K562 (cell line): ENCODE measurements around the gene CNP. TPM values are rescaled to one million over a fixed set of nuclear protein-coding genes. Genes with fewer than 3 reads are reported as not detected.
A peak's percentile ranks its signal among the peaks of the same experiment; 100 is the strongest.

ENCODE experiments used
- ASH1L ChIP-seq: fragments of 450-650 bp; IDR thresholded peaks from 2 replicates; pipeline ENCODE4 v1.6.1; 2018; ENCODE audit warnings: borderline replicate concordance, mild to moderate bottlenecking, low read depth; ENCODE audit not compliant: partially characterized antibody
- BRCA1 ChIP-seq, 2 experiments: fragments of 450-650 bp in 1 of 2; sonication (generic) in 1 of 2; formaldehyde crosslinking in 1 of 2; IDR thresholded peaks; 2 replicates each; pipeline versions ENCODE4 v1.5.0 to v1.6.1; 2017 to 2020; ENCODE audit warnings: mild to moderate bottlenecking in 1 of 2, missing genetic modification reagents in 1 of 2
- BRD9 ChIP-seq: fragments of 450-650 bp; IDR thresholded peaks from 2 replicates; pipeline ENCODE4 v1.6.1; 2018; ENCODE audit warnings: low read depth; ENCODE audit not compliant: partially characterized antibody
- FOSL1 ChIP-seq: fragments of 200-800 bp; sonication (Bioruptor generic); conservative IDR thresholded peaks from 2 replicates; pipeline ENCODE4 v1.6.1; 2016; ENCODE audit warnings: missing genetic modification characterization, missing compliant biosample characterization
- ILK ChIP-seq: fragments of 450-650 bp; IDR thresholded peaks from 2 replicates; pipeline ENCODE4 v1.6.1; 2016; ENCODE audit warnings: missing genetic modification characterization, low read depth, mild to moderate bottlenecking, missing compliant biosample characterization, moderate library complexity, borderline replicate concordance
- KDM1A ChIP-seq, 2 experiments: fragments of 450-650 bp; IDR thresholded peaks; 2 replicates each; pipeline ENCODE4 v1.6.1; 2016; ENCODE audit warnings: mild to moderate bottlenecking in 2 of 2
- MEIS2 ChIP-seq: fragments of 450-650 bp; IDR thresholded peaks from 2 replicates; pipeline ENCODE4 v1.6.1; 2014; ENCODE audit warnings: mild to moderate bottlenecking; ENCODE audit not compliant: partially characterized antibody
- NCOA1 ChIP-seq: fragments of 450-650 bp; IDR thresholded peaks from 2 replicates; pipeline ENCODE4 v1.6.1; 2016; ENCODE audit warnings: low read depth
- NFIC ChIP-seq: fragments of 450-650 bp; IDR thresholded peaks from 2 replicates; pipeline ENCODE4 v1.6.1; 2017; ENCODE audit warnings: mild to moderate bottlenecking, inconsistent platforms
- PYGO2 ChIP-seq: fragments of 450-650 bp; IDR thresholded peaks from 2 replicates; pipeline ENCODE4 v1.6.1; 2016; ENCODE audit warnings: mild to moderate bottlenecking, missing genetic modification characterization, moderate library complexity, missing compliant biosample characterization
- SNRNP70 ChIP-seq: fragments of 200-400 bp; formaldehyde crosslinking; optimal IDR thresholded peaks from 2 replicates; pipeline ENCODE3; 2017; ENCODE audit warnings: low read depth, low read length
- STAT5A ChIP-seq: IDR thresholded peaks from 2 replicates; pipeline ENCODE4 v1.6.1; 2012; ENCODE audit warnings: low read length, inconsistent platforms, borderline replicate concordance
- TCF3 ChIP-seq: sonication (generic); formaldehyde crosslinking; IDR thresholded peaks from 2 replicates; pipeline ENCODE4 v1.4.0; 2020; ENCODE audit warnings: mild to moderate bottlenecking, missing genetic modification reagents
- TRIM24 ChIP-seq, 2 experiments: fragments of 450-650 bp; IDR thresholded peaks; 2 replicates each; pipeline ENCODE4 v1.6.1; 2016
- VEZF1 ChIP-seq: fragments of 200-800 bp; sonication (Bioruptor generic); IDR thresholded peaks from 2 replicates; pipeline ENCODE4 v1.6.1; 2017; ENCODE audit warnings: missing genetic modification characterization, missing compliant biosample characterization
- ZBED1 ChIP-seq: IDR thresholded peaks from 2 replicates; pipeline ENCODE4 v1.6.1; 2014
- ZC3H8 ChIP-seq: fragments of 450-650 bp; IDR thresholded peaks from 2 replicates; pipeline ENCODE4 v1.6.1; 2017
- ZNF253 ChIP-seq: fragments of 250-450 bp; sonication (Bioruptor Pico); conservative IDR thresholded peaks from 2 replicates; pipeline ENCODE4 v1.6.1; 2021; ENCODE audit warnings: mild to moderate bottlenecking
- ZNF277 ChIP-seq: fragments of 250-450 bp; sonication (Bioruptor Pico); IDR thresholded peaks from 2 replicates; pipeline ENCODE4 v1.8.0; 2022; ENCODE audit warnings: inconsistent platforms, mild to moderate bottlenecking, moderate library complexity, borderline replicate concordance
- ZNF584 ChIP-seq: fragments of 200-800 bp; sonication (Bioruptor generic); IDR thresholded peaks from 2 replicates; pipeline ENCODE4 v1.6.1; 2016; ENCODE audit warnings: low read depth, mild to moderate bottlenecking, missing genetic modification characterization, missing compliant biosample characterization
- polyA plus RNA-seq, 8 experiments: library from polyadenylated mRNA; depleted of rRNA in 4 of 8; stranded (reverse) in 5 of 8; unstranded in 3 of 8; fragments of >200 nt; fragmentation: Nextera tagmentation in 2 of 8; fragmentation: Illumina TruSeq in 1 of 8; extraction: Ambion mirVana in 2 of 8; extraction: Trizol in 1 of 8; gene quantifications; 2 replicates each; pipeline versions ENCODE4 v1.2.1 to v1.2.3, GENCODE V29; 2011 to 2014; ENCODE audit warnings: inconsistent platforms in 1 of 8, missing spikeins in 1 of 8
- total RNA-seq, 7 experiments: library from RNA; depleted of rRNA in 6 of 7; stranded (reverse); fragments of >200 nt in 6 of 7; fragmentation: Illumina TruSeq in 2 of 7; extraction: Trizol in 2 of 7; gene quantifications; 2 replicates each; pipeline versions ENCODE4 v1.2.1 to v1.2.3, GENCODE V29; 2011 to 2021; ENCODE audit warnings: low replicate concordance in 1 of 7

Gene CNP
- total and polyA plus RNA-seq, 9 of the 15 experiments (the other 6 are each of a cell fraction or from before 2014, with no cell fraction given) = 1.7 to 52.0 (median 29.1) TPM

GRCh38 chr17:42017866-42018200 is 51.2 kb downstream of the CNP start (continued):
- no peak for TF ChIP-seq ZNF277
- no peak for TF ChIP-seq FOSL1 (tag)
- TF ChIP-seq MEIS2 = no peak
- 0 out of 4 replicates have a peak, but pooled peaks of 1 of the 2 experiments have one; percentile 47 for TF ChIP-seq TRIM24 (IDR thresholded peaks at IDR 0.05)
- TF ChIP-seq ILK (tag) = no peak
- TF ChIP-seq SNRNP70 = no peak
- no peak for TF ChIP-seq VEZF1 (CRISPR knock-in tag)
- no peak for TF ChIP-seq KDM1A (IDR thresholded peaks at IDR 0.05)
- peak; percentile 7 for TF ChIP-seq BRD9
- TF ChIP-seq STAT5A = no peak
- TF ChIP-seq TCF3 (CRISPR knock-in tag) = no peak
- no peak for TF ChIP-seq ZC3H8
- no peak for TF ChIP-seq ZBED1
- TF ChIP-seq NFIC = no peak
- TF ChIP-seq BRCA1 (IDR thresholded peaks at IDR 0.05) = no peak
- TF ChIP-seq BRCA1 (CRISPR knock-in tag; IDR thresholded peaks at IDR 0.05) = no peak
- no peak for TF ChIP-seq ASH1L
- no peak for TF ChIP-seq ZNF584 (CRISPR knock-in tag)
- TF ChIP-seq NCOA1 = peak; percentile 7; the same call in 1 of the 2 replicates
- TF ChIP-seq ZNF253 (CRISPR knock-in tag) = no peak
- TF ChIP-seq PYGO2 = no peak
